ENCODE measurements around the gene LGALS8.
"Not testable (repeated sequence)": the region's sequence is repeated elsewhere in the genome, so short reads cannot be mapped to it uniquely, and the experiment has no call there.

Gene LGALS8

DNA sequence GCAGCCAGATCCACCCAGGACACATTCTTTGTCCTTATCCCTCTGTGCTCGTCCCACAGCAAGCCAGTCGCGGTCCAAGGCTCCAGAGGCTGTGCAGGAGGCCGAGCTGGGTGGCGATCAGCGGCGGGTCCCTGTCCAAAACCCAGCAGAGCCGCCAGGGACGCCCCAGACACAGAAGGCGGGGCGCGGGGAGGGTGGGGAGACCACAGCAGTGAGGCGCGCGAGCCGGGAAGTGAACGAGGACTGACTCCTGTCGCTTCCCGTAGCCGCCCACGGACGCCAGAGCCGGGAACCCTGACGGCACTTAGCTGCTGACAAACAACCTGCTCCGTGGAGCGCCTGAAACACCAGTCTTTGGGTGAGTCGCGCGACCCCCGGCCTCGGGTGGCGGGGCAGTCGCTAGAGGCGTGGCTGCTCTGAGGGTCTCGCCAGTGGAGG is at the start of gene LGALS8:
TSS of gene LGALS8 (plus strand) at position 279 of the 438 bp plus-strand sequence. CDS start 2,089 bp downstream, outside the sequence.
- DNase-seq = peak; percentile 93 to 94

DNA sequence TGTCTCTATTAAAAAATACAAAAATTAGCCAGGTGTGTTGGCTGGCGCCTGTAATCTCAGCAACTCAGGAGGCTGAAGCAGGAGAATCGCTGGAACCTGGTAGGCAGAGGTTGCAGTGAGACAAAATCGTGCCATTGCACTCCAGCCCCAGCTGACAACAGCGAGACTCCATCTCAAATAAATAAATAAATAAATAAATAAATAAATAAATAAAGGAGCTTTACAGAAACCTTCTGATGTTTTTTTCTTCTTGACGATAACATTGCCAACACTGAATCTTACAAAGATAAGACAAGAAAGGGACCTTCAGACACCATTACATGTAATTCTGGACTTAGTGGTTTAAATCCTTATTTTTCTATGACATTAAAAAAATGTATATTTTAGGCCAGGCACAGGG is 47.8 kb upstream of the LGALS8 start:
- no peak for DNase-seq

DNA sequence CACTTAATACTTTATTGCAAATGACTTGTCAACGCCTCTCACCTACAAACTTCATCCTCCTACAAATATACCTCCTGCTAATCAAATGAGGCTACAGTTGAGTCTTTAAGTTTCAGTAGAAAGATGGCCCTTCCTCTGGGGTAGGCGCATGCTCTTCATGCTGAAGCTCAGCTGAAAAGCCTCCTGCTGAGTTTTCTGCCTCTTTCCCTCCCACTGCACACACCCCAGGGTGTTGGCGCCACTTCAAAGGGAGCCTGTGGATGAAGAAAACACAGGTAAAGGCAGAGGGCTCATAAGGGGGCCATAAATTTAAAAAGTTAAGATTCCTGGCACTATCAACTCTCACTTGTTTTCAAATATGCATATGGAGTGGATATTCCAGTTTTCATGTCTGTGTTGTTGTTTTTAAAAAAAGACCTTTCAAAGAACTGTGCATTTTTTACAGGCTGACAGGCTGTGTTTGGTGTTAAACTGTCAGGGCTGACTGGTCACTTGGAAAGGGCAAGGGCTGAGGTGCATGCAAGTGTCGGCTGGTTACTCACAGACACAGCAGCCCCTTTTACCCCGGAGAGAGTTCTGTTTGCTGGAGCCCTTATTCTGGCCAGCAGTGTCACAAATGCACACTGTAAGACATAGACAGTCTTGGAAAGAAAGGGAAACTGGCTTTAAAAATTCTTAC is 42.9 kb upstream of the LGALS8 start:
- no peak for DNase-seq

DNA sequence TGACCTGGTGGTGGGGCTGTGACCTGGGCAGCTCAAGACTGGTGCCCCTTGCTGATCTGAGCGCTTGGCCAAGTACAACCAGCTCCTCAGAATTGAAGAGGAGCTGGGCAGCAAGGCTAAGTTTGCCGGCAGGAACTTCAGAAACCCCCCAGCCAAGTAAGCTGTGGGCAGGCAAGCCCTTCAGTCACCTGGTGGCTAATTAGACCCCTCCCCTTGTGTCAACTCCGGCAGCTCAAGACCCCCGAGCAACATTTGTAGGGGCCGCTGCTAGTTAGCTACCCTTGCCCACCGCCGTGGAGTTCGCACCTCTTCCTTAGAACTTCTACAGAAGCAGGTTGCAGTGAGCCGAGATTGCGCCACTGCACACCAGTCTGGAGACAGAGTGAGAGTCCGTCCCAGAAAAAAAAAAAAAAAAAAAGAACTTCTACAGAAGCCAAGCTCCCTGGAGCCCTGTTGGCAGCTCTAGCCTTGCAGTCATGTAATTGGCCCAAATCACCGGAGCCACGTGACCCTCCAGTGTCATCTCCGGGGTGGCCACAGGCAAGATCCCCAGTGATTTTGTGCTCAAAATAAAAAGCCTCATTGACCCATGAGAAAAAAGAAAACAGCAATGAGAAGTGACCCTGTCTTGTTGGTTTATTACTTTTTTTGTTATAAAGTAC is 39.3 kb upstream of the LGALS8 start:
- DNase-seq = no peak

DNA sequence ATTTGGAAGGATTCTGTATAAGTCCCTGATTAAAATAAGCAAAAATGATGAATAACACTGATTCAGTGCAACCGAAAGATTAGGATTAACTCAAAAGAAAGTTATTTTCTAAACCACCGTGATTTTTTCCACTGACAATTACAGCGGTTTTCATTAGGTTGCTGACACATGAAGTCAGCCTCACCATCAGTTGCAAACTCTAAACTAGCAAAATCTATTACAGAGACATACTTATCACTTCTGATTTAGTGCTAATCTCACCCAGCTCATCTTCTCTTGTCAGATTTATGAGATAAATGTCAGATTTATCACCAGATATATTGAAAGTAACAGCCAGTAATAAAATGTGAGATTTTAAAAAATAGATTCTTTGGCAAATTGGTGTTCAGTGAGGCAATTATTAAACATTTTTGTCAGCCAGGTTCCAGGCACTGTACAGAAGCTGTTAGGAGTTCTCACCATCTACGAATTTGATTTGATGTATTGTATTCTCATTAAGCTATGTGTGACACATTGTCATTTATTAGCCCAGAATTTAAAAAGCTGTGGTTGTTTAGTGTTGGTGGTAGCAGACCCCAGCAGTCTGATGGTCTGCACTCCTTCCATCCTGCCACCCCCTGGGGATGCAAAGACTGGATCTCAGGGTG is 37.3 kb upstream of the LGALS8 start:
- DNase-seq = no peak

DNA sequence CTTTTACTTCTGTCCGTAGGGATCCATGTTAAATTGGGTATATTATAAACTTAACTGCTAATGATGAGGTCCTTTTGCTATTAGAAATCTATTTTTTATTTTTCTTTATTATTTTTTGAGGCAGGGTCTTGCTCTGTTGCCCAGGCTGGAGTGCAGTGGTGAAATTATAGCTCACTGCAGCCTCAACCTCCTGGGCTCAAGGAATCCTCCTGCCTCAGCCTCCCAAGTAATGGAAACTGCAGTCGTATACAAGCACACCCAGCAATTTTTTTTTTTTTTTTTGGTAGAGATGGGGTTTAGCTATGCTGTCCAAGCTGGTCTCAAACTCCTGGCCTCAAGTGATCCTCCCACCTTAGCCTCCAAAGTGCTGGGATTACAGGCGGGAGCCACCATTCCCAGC is 34.6 kb upstream of the LGALS8 start:
- not testable (repeated sequence) for DNase-seq

DNA sequence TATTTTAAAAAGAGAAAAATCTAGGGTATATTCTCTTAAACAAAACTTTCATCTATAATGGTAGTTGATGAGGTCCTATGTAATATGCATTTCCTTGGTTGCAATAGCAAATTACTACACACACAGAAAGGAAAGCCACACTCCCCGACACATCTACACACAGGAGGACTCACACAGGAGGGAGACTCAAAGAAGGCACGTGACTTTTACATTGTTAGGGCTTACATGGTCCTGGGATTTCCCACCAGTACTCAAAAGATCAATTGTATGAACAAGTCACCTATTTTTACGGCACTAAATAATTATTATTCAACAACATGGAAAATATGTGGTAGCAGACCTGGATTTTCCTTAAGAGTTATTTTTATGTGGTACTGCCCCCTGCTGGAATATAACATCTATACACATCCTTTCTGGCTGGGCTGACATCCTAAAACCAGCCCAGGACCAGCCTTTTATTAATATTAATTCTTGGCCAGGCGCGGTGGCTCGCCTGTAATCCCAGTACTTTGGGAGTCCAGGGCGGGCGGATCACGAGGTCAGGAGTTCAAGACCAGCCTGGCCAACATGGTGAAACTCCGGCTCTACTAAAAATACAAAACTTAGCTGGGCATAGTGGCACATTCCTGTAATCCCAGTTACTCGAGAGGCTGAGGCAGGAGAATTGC is 33.9 kb upstream of the LGALS8 start:
- DNase-seq = no peak

DNA sequence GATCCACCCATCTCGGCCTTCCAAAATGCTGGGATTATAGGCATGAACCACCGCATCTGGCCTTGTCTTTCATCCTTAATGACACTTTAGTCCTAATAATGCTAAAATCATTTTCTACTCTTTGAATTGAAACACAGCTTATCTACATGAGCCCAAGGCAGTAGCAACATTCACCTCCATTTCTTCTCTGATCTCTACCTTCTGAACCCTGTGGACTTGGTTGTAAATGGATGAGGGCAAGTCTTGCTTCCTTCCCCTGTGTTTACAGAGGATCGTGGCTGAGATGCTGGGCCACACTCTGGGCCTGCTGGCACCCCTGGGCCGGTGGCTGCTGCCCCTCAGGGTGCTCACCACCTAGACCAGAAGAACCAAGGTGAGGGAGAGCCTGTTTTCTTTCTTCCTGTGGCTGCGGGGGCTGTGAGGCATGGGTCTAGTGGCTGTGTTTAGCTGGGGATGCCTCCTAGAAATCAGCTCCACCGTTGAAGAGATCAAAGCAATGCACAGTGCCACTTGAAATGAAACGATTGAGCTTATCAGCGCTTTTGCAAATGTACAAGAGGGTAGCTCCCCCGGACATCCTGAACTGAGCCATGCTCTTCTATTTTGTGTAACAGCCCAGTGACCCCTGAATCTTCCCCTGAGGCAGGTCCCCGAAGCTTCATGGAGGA is 32.2 kb upstream of the LGALS8 start:
- no peak for DNase-seq

DNA sequence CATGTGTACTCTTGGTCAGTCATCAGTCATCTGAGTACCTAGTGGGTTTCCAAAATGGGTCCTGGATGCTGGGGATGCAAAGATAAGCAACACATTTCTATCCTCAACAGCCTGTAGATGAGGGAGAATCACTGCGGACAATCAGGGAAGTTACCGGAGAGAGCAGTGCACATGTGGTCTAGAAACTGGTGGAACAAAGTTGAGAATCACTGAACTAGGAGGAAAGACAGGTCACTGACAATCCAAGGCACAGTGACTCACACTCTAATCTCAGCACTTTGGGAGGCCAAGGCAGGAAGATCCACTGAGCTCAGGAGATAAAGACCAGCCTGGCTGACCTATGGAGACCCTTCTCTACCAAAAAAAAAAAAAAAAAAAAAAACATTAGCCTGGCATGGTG is 31.4 kb upstream of the LGALS8 start:
- no peak for DNase-seq

DNA sequence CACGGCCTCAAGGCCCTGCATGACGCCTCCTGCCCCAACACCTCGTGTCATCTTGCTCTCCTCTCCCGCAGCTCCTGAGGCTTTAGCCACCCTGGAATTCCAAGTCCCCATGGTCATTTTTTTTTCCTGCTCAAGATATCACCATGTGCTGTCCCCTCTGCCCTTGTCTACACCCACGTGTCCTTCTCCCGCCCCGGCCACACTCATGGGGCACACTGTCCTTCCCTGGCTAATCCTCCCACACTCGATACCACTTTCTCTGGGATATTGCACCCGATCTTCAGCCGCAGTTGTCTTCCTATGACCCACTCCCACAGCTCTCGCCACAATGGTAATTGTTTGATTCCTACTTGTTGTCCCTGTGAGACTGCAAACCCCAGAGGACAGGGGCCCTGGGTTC is 29.7 kb upstream of the LGALS8 start:
- no peak for DNase-seq

DNA sequence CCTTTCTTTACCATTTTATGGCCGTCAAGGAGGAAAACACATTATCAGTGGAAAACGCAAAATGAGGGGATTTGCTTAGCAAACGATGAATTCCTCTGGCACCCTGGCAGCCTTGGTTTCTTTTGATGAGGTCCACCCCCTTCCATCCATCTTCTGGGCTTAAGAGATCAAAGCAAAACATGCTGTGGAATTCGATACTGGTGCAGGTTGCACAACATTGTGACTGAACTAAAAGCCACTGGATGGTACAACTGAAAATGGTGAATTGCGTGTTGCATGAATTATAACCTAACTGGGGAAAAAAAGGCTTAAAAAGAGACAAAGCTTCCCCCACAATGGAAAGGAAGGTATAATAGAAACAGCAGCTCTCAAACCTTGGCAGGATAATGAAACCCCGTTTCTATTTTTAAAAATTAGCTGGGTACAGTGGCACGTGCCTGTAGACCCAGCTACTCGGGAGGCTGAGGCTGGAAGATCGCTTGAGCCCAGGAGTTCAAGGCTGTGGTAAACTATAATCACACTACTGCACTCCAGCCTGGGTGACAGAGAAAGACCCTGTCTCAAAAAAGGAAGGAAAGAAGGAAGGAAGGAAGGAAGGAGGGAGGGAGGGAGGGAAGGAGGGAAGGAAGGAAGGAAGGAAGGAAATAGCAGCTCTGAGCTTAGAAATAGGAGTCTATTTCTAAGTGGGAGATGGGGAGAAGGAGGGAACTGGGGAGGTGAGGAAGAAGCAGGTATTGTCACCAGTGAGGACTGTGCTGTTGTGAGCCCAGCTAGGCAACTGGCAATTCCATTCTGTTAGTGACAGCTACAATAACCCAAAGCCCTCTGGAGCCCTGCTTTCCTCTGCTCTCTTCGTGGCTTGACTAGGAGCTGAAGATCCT is 29.0 kb upstream of the LGALS8 start:
- no peak for DNase-seq

DNA sequence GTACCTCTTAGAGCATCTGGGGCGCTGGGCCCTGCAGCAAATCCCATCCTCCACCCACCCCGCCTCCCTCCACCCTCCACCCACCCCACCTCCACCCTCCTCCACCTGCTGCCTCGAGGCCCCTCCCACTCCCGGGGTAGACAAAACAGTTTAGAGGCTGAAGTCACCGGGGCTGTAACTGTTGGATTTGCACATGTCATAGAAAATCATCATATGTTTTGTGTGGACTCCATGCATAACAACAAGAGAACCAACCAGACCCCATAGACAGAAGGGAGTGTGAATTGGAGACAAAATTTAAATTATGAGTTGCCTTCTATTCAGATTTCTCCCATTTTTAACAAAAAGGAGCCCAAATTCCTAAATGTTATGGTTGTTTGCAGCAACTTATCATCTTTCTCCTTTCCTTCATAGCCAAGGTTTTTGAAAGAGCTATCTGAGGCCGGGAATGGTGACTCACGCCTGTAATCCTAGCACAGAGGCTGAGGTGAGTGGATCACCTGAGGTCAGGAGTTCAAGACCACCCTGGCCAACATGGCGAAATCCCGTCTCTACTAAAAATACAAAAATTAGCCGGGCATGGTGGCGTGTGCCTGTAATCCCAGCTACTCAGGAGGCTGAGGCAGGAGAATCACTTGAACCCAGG is 28.2 kb upstream of the LGALS8 start:
- no peak for DNase-seq

DNA sequence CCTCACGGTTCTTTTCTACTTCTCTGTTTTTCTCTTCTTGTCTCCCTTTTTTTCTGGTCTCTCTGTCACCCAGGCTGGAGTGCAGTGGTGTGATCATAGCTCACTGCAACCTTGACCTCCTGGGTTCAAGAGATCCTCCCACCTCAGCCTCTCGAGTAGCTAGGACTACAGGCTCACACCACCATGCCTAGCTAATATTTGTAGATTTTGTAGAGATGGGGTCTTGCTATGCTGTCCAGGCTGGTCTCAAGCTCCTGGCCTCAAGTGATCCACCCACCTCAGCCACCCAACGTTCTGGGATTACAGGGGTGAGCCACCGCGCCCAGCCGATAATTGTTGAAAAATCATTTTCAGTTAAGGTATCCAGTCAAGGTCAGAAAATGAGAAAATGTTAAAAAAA is 25.9 kb upstream of the LGALS8 start:
- DNase-seq = no peak

DNA sequence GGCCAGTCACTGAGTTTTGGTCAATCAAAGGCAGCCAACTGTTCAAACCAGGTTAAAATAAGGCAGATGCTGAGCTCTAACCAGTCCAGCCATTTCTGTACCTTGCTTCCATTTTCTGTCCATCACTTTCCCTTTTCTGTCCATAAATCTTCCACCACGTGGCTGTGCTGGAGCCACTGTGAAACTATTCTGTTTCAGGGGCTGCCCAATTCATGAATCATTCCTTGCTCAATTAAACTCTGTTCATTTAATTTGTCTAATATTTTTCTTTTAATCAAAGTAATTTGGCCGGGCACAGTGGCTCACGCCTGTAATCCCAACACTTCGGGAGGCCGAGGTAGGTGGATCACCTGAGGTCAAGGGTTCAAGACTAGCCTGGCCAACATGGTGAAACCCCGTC is 22.7 kb upstream of the LGALS8 start:
- DNase-seq = no peak

DNA sequence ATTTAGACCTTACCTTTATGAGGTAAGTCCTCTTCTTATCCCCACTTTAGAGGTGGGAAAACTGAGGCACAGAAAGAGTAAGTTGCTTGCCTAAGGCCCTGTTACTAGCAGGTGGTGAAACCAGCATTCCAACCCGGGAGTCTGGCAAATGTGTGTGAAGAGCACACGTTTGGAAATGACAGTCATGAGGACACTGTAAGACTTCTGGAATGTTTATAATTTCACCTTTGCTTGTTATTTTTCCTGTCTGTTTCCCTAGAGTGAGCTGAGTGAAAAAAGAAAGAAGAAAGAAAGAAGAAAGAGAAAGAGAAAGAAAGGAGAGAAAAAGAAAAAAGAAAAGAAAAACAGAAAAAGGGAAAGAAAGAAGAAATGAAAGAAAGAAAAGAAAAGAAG is 21.2 kb upstream of the LGALS8 start:
- DNase-seq = no peak

DNA sequence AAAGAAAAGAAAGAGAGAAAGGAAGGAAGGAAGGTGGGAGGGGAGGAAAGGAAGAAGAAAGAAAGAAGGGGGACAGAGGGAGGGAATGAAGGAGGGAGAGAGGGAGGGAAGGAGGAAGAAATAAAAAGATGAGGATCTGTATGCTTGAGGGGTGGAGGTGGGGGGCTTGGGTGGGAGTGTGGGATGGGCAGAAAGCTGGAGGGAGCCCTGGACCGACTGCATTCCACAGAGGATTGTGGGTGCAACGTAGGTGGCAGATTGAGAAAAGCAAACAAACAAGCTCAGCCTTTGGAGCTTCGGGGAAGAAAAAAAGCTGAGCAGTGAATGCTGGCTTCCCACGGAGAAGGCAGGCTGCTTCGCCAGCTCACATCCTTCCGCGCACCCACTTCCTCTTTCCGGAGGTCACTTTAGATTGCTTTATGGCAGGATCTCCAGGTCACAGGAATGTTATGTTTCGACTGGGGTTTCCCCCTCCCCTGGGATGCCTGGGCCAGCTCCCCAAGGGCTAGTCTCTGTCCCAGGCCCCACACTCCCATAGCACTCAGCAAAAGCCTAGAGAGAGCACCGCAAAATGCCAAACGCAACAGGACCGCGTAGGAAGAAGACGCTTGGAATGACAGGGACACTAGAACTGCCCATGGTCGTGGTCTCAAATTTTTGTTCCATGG is 20.7 kb upstream of the LGALS8 start:
- DNase-seq = peak in 1 of 2 experiments; percentile 28

DNA sequence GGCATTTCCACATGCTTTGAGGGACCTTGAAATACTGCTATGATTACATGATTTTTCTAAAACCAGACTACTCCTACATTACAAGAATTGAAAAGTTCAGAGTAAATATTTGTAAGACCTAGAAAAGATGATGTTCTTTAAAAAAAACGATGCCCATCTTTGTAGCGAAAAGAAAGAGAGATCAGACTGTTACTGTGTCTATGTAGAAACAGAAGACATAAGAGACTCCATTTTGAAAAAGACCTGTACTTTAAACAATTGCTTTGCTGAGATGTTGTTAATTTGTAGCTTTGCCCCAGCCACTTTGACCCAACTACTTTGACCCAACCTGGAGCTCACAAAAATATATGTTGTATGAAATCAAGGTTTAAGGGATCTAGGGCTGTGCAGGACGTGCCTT is 19.4 kb upstream of the LGALS8 start:
- DNase-seq = not testable (repeated sequence)

DNA sequence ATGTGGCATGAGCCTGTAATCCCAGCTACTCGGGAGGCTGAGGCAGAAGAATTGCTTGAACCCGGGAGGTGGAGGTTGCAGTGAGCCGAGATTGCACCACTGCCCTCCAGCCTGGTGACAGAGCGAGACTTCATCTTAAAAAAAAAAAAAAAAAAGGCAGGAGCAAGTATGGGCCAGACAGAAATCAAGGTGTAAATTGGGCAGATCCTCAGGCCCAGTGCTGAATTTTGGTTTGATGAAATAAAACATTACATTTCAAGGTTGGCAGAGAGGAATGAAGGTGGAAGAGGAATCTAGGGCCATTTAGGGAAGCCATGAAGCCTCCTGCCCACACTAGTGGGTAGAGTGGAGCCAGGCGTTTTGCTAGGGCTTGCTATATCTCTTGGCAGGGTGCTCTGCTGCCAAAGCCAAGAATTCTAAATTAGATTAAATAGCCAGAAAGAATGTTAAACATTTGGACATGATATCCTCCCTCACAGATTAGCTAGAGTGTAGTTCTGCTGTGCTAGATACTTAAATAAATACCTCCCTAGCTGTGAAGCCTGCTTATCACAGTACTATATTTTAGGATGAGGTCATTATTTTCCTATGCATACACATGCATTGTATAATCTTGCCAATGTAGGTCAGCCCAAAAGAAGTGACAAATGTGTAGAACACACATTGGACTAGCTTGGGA is 16.6 kb upstream of the LGALS8 start:
- DNase-seq = no peak

DNA sequence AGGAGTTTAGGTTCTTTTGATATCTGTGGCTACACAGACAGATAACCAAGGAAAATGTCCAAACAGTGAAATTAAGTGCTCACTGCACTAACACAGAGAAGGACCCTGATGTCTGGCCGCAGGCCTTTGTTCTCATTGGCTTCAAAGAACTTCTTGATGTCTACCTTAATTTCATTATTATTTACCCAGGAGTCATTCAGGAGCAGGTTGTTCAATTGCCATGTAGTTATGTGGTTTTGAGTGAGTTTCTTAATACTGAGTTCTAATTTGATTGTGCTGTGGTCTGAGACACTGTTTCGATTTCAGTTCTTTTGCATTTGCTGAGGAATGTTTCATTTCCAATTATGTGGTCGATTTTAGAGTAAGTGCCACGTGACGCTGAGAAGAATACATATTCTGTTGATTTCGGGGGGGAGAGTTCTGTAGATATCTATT is 15.2 kb upstream of the LGALS8 start:
- DNase-seq = no peak

DNA sequence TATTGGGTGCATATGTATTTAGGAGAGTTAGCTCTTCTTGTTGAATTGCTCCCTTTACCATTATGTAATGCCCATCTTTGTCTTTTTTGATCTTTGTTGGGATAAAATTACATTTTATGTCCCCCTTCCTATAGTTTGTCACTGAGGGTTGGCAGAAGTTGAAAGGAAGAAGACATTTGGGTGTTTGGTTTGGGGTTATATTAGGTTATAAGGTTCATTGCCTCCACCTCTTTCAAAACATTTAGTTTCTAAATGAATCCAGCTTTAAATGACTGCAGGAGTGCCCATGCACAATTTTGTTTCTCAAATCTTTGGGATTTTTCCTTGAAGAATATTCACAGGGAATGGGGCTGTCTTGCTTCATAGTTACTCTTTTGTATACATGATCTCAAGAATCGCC is 14.6 kb upstream of the LGALS8 start:
- DNase-seq = no peak

Measured in activated CD4-positive, alpha-beta T cell treated with anti-CD3 and anti-CD28 coated beads, Interleukin-2, amount 50 U/mL, for 48 hours (primary cell).